SJSA1 (cell line): ENCODE results near the gene CIT. TPM values are rescaled to one million over a fixed set of nuclear protein-coding genes. Genes with fewer than 3 reads are reported as not detected.
A peak's percentile ranks its signal among the peaks of the same experiment; 100 is the strongest.
"Not testable (repeated sequence)": the region's sequence is repeated elsewhere in the genome, so short reads cannot be mapped to it uniquely, and the experiment has no call there.

Experiments
- DNase-seq, 2 experiments: peaks; one replicate each; pipeline ENCODE4 v3.0.0-alpha.2; 2015 to 2020; ENCODE audit warnings: low spot score in 2 of 2, low read depth in 1 of 2
- H3K27ac ChIP-seq: fragments of 250-450 bp; sonication (Bioruptor Pico); 2 replicates; pipeline ENCODE4 v1.5.1; 2020; ENCODE audit warnings: mild to moderate bottlenecking, moderate library complexity
- H3K27me3 ChIP-seq: fragments of 250-450 bp; sonication (Bioruptor Pico); replicated peaks from 2 replicates; pipeline ENCODE4 v1.5.1; 2020; ENCODE audit warnings: mild to moderate bottlenecking, moderate library complexity
- H3K36me3 ChIP-seq: fragments of 250-450 bp; sonication (Bioruptor Pico); 2 replicates; pipeline ENCODE4 v1.5.1; 2020; ENCODE audit warnings: mild to moderate bottlenecking
- H3K4me1 ChIP-seq: fragments of 250-450 bp; sonication (Bioruptor Pico); replicated peaks from 2 replicates; pipeline ENCODE4 v1.6.1; 2021; ENCODE audit warnings: mild to moderate bottlenecking
- H3K4me3 ChIP-seq: fragments of 250-450 bp; sonication (Bioruptor Pico); 2 replicates; pipeline ENCODE4 v1.5.1; 2020; ENCODE audit warnings: mild to moderate bottlenecking
- H3K9me3 ChIP-seq: fragments of 250-450 bp; sonication (Bioruptor Pico); replicated peaks from 2 replicates; pipeline ENCODE4 v1.5.1; 2020; ENCODE audit warnings: mild to moderate bottlenecking
- total RNA-seq: library from RNA; depleted of rRNA; stranded (reverse); fragments of >200 nt; shearing (Covaris generic); gene quantifications from 2 replicates; pipeline ENCODE4 v1.2.3, GENCODE V29; 2014

CIT gene
- total RNA-seq, 1 experiment from 2014 or later: 33.7 TPM

GRCh38 chr12:119883791-119884190, 6.7 kb upstream of the CIT start:
- H3K4me1 ChIP-seq, H3K36me3 ChIP-seq, H3K27me3 ChIP-seq, H3K4me3 ChIP-seq, H3K27ac ChIP-seq, H3K9me3 ChIP-seq, DNase-seq: not testable (repeated sequence)

- no peaks in the 10 kb centered on the region for H3K36me3 ChIP-seq
- H3K4me3 ChIP-seq: no peak overlapping the region
- no peak for DNase-seq
- H3K27ac ChIP-seq: no peak overlapping the region
- H3K9me3 ChIP-seq: no peaks in the 10 kb centered on the region
- H3K4me1 ChIP-seq: 0 out of 2 replicates have a peak, but pooled peaks cover 3% of the 10 kb centered on the region
- H3K27me3 ChIP-seq: no peaks in the 10 kb centered on the region
These were observed 6.1 kb upstream of the CIT start for GRCh38 chr12:119883237-119883636.

DNA sequence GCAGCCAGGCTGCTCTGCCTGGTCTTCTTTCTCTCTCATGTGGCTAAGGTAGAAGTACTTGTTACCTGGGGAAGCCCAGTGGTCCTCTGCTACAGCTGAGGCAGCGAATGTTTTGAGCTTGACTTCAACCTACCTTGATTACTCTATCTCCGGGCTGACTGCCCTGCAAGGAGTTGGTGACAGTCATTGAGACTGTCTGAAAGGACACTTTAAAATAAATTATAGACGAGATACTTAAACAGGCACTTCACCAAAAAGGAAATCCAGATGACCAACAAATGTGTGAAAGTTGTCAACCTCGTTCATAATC, 474 bp upstream of the CIT start:
- peak overlapping the region; percentile 93 for H3K27ac ChIP-seq
- H3K4me1 ChIP-seq: peaks cover 15% of the 10 kb centered on the region
- H3K27me3 ChIP-seq: no peaks in the 10 kb centered on the region
- no peak for DNase-seq
- peaks cover 40% of the 10 kb centered on the region for H3K36me3 ChIP-seq
- H3K4me3 ChIP-seq: peak overlapping the region; percentile 87
- no peaks in the 10 kb centered on the region for H3K9me3 ChIP-seq

GRCh38 chr12:119870457-119870856, 6.7 kb downstream of the CIT start:
- H3K9me3 ChIP-seq: no peaks in the 10 kb centered on the region
- H3K27me3 ChIP-seq: no peaks in the 10 kb centered on the region
- H3K4me3 ChIP-seq: no peak overlapping the region
- no peak for DNase-seq
- H3K36me3 ChIP-seq: peaks cover 97% of the 10 kb centered on the region
- H3K27ac ChIP-seq: no peak overlapping the region
- peaks cover 12% of the 10 kb centered on the region for H3K4me1 ChIP-seq

DNA sequence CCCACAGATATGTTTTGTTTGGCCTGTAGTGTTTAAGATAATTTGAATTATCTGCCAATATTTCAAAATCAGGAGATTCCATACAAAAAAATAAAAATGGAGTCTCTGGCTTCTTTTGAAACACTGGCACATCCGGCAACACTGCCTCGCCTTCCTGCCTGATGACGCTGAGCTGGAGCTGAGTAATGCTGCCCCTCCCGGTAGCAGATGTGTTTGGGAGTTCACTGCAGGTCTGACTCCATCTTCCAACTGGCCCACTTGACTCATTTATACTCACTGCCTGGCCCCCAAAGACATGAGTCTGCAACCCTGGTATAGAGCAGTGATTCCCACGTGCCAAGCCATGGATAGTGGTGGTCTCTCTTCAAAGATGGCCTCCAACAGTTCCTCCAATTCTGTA, 7.4 kb downstream of the CIT start:
- Histone ChIP-seq H3K4me3 (no peak overlapping the region), H3K27ac (peak overlapping the region; percentile 56), H3K27me3 (no peaks in the 10 kb centered on the region), H3K36me3 (peaks cover 97% of the 10 kb centered on the region), H3K4me1 (peaks cover 12% of the 10 kb centered on the region), H3K9me3 (no peaks in the 10 kb centered on the region)
- peak; percentile 27 to 70 for DNase-seq

GRCh38 chr12:119868992-119869391, 8.1 kb downstream of the CIT start:
- peaks cover 12% of the 10 kb centered on the region for H3K4me1 ChIP-seq
- no peaks in the 10 kb centered on the region for H3K9me3 ChIP-seq
- H3K4me3 ChIP-seq: no peak overlapping the region
- DNase-seq: no peak
- H3K27ac ChIP-seq: no peak overlapping the region
- H3K36me3 ChIP-seq: peaks cover 99% of the 10 kb centered on the region
- H3K27me3 ChIP-seq: no peaks in the 10 kb centered on the region

GRCh38 chr12:119864591-119864990, 12.5 kb downstream of the CIT start:
- DNase-seq: no peak

GRCh38 chr12:119859241-119859640, 17.9 kb downstream of the CIT start:
- Histone ChIP-seq H3K36me3 (peaks cover 75% of the 10 kb centered on the region), H3K4me3 (no peak overlapping the region), H3K27me3 (no peaks in the 10 kb centered on the region), H3K4me1 (no peaks in the 10 kb centered on the region), H3K27ac (no peak overlapping the region), H3K9me3 (no peaks in the 10 kb centered on the region)
- no peak for DNase-seq

More at GRCh38 chr12:119864591-119864990, 12.5 kb downstream of the CIT start:
- H3K27ac ChIP-seq: no peak overlapping the region
- H3K9me3 ChIP-seq: no peaks in the 10 kb centered on the region
- peaks cover 83% of the 10 kb centered on the region for H3K36me3 ChIP-seq
- H3K4me3 ChIP-seq: no peak overlapping the region
- peaks cover 5% of the 10 kb centered on the region; the same call in 1 of the 2 replicates for H3K4me1 ChIP-seq
- H3K27me3 ChIP-seq: no peaks in the 10 kb centered on the region

GRCh38 chr12:119857041-119857591, 20.0 kb downstream of the CIT start:
- H3K4me3 ChIP-seq: no peak overlapping the region
- DNase-seq: no peak
- H3K27me3 ChIP-seq: no peaks in the 10 kb centered on the region
- no peak overlapping the region for H3K27ac ChIP-seq
- H3K9me3 ChIP-seq: no peaks in the 10 kb centered on the region
- peaks cover 73% of the 10 kb centered on the region for H3K36me3 ChIP-seq
- H3K4me1 ChIP-seq: no peaks in the 10 kb centered on the region

DNA sequence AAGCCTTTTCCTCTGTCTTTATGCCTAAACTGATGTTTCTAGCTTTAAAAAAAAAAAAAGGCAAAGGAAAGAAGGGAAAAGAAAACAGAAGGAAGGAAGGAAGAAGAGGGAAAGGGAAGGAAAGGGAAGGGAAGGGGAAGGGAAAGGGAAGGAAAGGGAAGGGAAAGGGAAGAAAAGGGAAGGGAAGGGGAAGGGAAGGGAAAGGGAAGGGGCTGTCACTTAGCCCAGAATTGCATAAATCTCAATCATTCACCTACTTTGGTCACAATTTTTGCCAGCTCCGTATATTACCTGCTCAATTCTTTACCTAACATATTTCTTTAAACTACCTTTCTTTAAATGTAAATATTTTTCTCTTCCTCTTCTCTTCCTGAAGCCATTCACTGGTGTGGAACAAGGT, 26.8 kb downstream of the CIT start:
- Histone ChIP-seq H3K27me3 (no peaks in the 10 kb centered on the region), H3K9me3 (no peaks in the 10 kb centered on the region), H3K36me3 (peaks cover 77% of the 10 kb centered on the region), H3K4me1 (no peaks in the 10 kb centered on the region), H3K27ac (no peak overlapping the region), H3K4me3 (no peak overlapping the region)
- no peak for DNase-seq

DNA sequence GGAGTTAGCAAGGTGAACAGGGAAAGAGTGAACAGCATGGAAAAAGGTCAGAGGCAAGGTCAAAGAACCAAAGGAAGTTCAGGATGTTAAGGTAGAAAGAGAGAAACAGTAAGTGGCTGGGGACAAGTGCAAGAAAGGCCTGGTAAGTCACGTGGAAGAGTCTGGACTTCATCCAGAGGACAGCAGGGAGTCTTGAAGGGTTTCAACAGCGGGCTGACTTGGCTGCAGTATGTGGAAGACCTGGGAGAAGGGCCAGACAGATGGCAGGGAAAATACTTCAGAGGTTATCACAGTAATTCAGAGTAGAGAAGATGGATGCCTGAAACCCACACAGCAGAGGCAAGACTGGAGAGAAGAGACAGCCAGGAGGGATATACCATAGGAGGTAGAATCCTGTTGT, 34.0 kb downstream of the CIT start:
- Histone ChIP-seq H3K4me1 (0 out of 2 replicates have a peak, but pooled peaks cover 5% of the 10 kb centered on the region), H3K27ac (no peak overlapping the region), H3K4me3 (no peak overlapping the region), H3K9me3 (no peaks in the 10 kb centered on the region), H3K36me3 (peaks cover 81% of the 10 kb centered on the region), H3K27me3 (no peaks in the 10 kb centered on the region)
- no peak for DNase-seq

DNA sequence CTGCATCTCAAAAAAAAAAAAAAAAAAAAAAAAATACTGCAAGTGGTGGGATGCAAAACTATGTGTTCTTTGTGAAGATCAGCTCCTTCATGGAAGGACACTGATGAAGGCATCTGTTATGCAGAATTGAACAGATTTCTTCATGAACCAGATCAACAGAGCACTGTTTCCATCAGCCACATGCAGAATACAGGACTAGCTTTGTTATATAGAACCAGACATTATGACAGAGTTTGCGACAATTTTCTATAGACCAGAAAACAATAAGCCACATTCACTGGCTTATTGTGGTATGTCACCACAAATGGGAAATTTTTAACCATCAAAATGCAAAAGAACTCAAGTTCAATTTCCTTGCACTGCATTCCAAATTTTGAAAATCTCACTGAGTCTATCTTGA, 34.7 kb downstream of the CIT start:
- Histone ChIP-seq H3K27me3 (no peaks in the 10 kb centered on the region), H3K9me3 (no peaks in the 10 kb centered on the region), H3K4me3 (no peak overlapping the region), H3K27ac (no peak overlapping the region), H3K36me3 (peaks cover 78% of the 10 kb centered on the region), H3K4me1 (0 out of 2 replicates have a peak, but pooled peaks cover 5% of the 10 kb centered on the region)
- no peak for DNase-seq

GRCh38 chr12:119841433-119842210, 35.5 kb downstream of the CIT start:
- Histone ChIP-seq H3K4me3 (no peak overlapping the region), H3K27ac (no peak overlapping the region), H3K4me1 (0 out of 2 replicates have a peak, but pooled peaks cover 5% of the 10 kb centered on the region), H3K9me3 (no peaks in the 10 kb centered on the region), H3K36me3 (peaks cover 80% of the 10 kb centered on the region), H3K27me3 (no peaks in the 10 kb centered on the region)
- DNase-seq: peak in 1 of 2 experiments; percentile 9

DNA sequence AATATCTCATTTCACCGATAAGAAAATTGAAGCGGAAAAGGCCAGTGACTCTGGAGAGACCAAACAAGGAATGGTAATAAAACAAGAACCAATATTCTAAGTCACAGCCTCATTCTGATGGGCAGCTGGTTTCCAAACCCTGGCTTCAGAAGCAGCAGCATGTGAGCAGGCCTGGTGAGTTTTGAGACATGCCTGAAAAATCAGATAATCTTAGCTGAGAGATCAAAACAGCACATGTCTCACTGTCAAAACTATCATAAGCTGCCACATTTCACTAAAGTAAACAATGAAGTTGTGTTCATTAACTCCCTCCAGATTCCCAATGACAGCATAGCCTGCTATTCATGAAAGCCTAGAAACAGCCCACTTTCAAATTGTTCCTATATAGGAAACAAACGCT, 36.5 kb downstream of the CIT start:
- Histone ChIP-seq H3K9me3 (no peaks in the 10 kb centered on the region), H3K27ac (no peak overlapping the region), H3K4me1 (0 out of 2 replicates have a peak, but pooled peaks cover 5% of the 10 kb centered on the region), H3K4me3 (no peak overlapping the region), H3K36me3 (peaks cover 72% of the 10 kb centered on the region), H3K27me3 (no peaks in the 10 kb centered on the region)
- DNase-seq: no peak
